Choroid plexus epithelial cell (primary cell): ENCODE measurements around the gene TCEANC2.
"Not testable (repeated sequence)": the region's sequence is repeated elsewhere in the genome, so short reads cannot be mapped to it uniquely, and the experiment has no call there.

Source experiments
- DNase-seq: peaks from one replicate; pipeline ENCODE4 v3.0.0-alpha.2; 2010; ENCODE audit warnings: low read depth
- H3K4me3 ChIP-seq: 2 replicates; pipeline ENCODE4 v1.5.1; 2011; ENCODE audit warnings: low read depth, mild to moderate bottlenecking, control low read depth, low read length, moderate library complexity
- CTCF ChIP-seq: conservative IDR thresholded peaks from 2 replicates; pipeline ENCODE4 v1.5.1; 2011; ENCODE audit warnings: low read depth, mild to moderate bottlenecking, control low read depth, inconsistent platforms, low read length, moderate library complexity

Gene TCEANC2

GRCh38 chr1:54052934-54053744, at the start of gene TCEANC2, which contains the start of gene TMEM59:
TCEANC2 (plus strand) TSS chr1:54053608; CDS start chr1:54054423, 815 bp downstream.
TMEM59 (minus strand) TSS chr1:54053204; CDS start chr1:54053188, 16 bp downstream.
- no peak for TF ChIP-seq CTCF
- H3K4me3 ChIP-seq, result peak within 1 kb of the TSS; percentile 96
- peak; percentile 99 for DNase-seq

GRCh38 chr1:54003750-54004480, 49.5 kb upstream of the TCEANC2 start:
- not testable (repeated sequence) for DNase-seq, H3K4me3 ChIP-seq

- TF ChIP-seq CTCF, result no peak
- no peak overlapping the region for H3K4me3 ChIP-seq
- DNase-seq, result no peak
These were observed 48.8 kb upstream of the TCEANC2 start for GRCh38 chr1:54004481-54005049.

GRCh38 chr1:54006508-54006907, 46.9 kb upstream of the TCEANC2 start:
- DNase-seq, result no peak
- H3K4me3 ChIP-seq, result no peak overlapping the region
- no peak for TF ChIP-seq CTCF

GRCh38 chr1:54007613-54008012, 45.8 kb upstream of the TCEANC2 start:
- DNase-seq, result no peak
- no peak for TF ChIP-seq CTCF
- no peak overlapping the region for H3K4me3 ChIP-seq

- no peak for TF ChIP-seq CTCF
- H3K4me3 ChIP-seq, result no peak overlapping the region
- DNase-seq, result no peak
These were observed 44.5 kb upstream of the TCEANC2 start for GRCh38 chr1:54008876-54009275.

- no peak for TF ChIP-seq CTCF
- DNase-seq, result no peak
- H3K4me3 ChIP-seq, result no peak overlapping the region
These were observed 44.0 kb upstream of the TCEANC2 start for GRCh38 chr1:54009406-54009805.
